Mesenchymal stem cell (in vitro differentiated cells and primary cell): ENCODE results near the gene NAPSA.
"Not testable (repeated sequence)": the region's sequence is repeated elsewhere in the genome, so short reads cannot be mapped to it uniquely, and the experiment has no call there.

Source experiments
- DNase-seq: peaks from one replicate; pipeline ENCODE4 v3.0.0-alpha.2; 2013
- H2AFZ ChIP-seq: one replicate; pipeline ENCODE4 v1.6.1; 2013; ENCODE audit warnings: low read depth, mild to moderate bottlenecking, control low read depth, inconsistent platforms, low read length, moderate library complexity
- H2AK5ac ChIP-seq: 2 replicates; pipeline ENCODE4 v1.6.1; 2013; ENCODE audit warnings: low read length, moderate library complexity, mild to moderate bottlenecking, inconsistent platforms; ENCODE audit not compliant: severe bottlenecking
- H2BK120ac ChIP-seq: one replicate; pipeline ENCODE4 v1.6.1; 2013; ENCODE audit warnings: low read depth, mild to moderate bottlenecking, inconsistent platforms, low read length, moderate library complexity
- H2BK12ac ChIP-seq, 2 experiments: one replicate each; pipeline ENCODE4 v1.6.1; 2013; ENCODE audit warnings: inconsistent platforms in 2 of 2, low read length in 2 of 2, mild to moderate bottlenecking in 2 of 2, moderate library complexity in 2 of 2, control low read depth in 1 of 2
- H2BK15ac ChIP-seq: one replicate; pipeline ENCODE4 v1.6.1; 2013; ENCODE audit warnings: mild to moderate bottlenecking, low read depth, inconsistent platforms; ENCODE audit not compliant: poor library complexity, severe bottlenecking
- H2BK5ac ChIP-seq: 2 replicates; pipeline ENCODE4 v1.6.1; 2013; ENCODE audit warnings: low read depth, mild to moderate bottlenecking, low read length, control low read depth, inconsistent platforms; ENCODE audit not compliant: poor library complexity, severe bottlenecking
- H3K14ac ChIP-seq, 2 experiments: one replicate each; pipeline ENCODE4 v1.6.1; 2013; ENCODE audit warnings: inconsistent platforms in 2 of 2, low read length in 2 of 2, control low read depth in 1 of 2, mild to moderate bottlenecking in 1 of 2, moderate library complexity in 1 of 2
- H3K18ac ChIP-seq, 2 experiments: one replicate each; pipeline ENCODE4 v1.6.1; 2013; ENCODE audit warnings: inconsistent platforms in 2 of 2, low read length in 2 of 2, control low read depth in 1 of 2, low read depth in 1 of 2, mild to moderate bottlenecking in 1 of 2
- H3K23ac ChIP-seq, 2 experiments: one replicate each; pipeline ENCODE4 v1.6.1; 2013; ENCODE audit warnings: inconsistent platforms in 2 of 2, low read length in 2 of 2, mild to moderate bottlenecking in 2 of 2, moderate library complexity in 2 of 2, control low read depth in 1 of 2
- H3K27ac ChIP-seq: 2 replicates; pipeline ENCODE4 v1.5.1; 2013; ENCODE audit warnings: mild to moderate bottlenecking, moderate library complexity, low read length, control low read depth, inconsistent platforms; ENCODE audit not compliant: poor library complexity, severe bottlenecking
- H3K27me3 ChIP-seq, 2 experiments: 2 replicates each; pipeline versions ENCODE4 v1.6.1 to v1.7.0; 2013; ENCODE audit warnings: low read length in 2 of 2, mild to moderate bottlenecking in 2 of 2, moderate library complexity in 2 of 2, control low read depth in 1 of 2, inconsistent platforms in 1 of 2; ENCODE audit not compliant: control insufficient read depth in 1 of 2, insufficient read depth in 1 of 2
- H3K36me3 ChIP-seq, 2 experiments: 2 replicates each; pipeline versions ENCODE4 v1.6.1 to v1.7.0; 2013; ENCODE audit warnings: low read length in 2 of 2, control low read depth in 1 of 2, inconsistent platforms in 1 of 2, low read depth in 1 of 2, mild to moderate bottlenecking in 1 of 2; ENCODE audit not compliant: insufficient read depth in 2 of 2, control insufficient read depth in 1 of 2
- H3K4ac ChIP-seq, 2 experiments: one replicate each; pipeline ENCODE4 v1.6.1; 2013; ENCODE audit warnings: inconsistent platforms in 2 of 2, low read length in 2 of 2, mild to moderate bottlenecking in 2 of 2, moderate library complexity in 2 of 2, control low read depth in 1 of 2, low read depth in 1 of 2
- H3K4me1 ChIP-seq: 2 replicates; pipeline ENCODE4 v1.6.1; 2013; ENCODE audit warnings: low read depth, low read length, control low read depth; ENCODE audit not compliant: control insufficient read depth, insufficient read depth
- H3K4me2 ChIP-seq: 2 replicates; pipeline ENCODE4 v1.6.1; 2013; ENCODE audit warnings: low read length, mild to moderate bottlenecking, inconsistent platforms; ENCODE audit not compliant: poor library complexity, severe bottlenecking
- H3K4me3 ChIP-seq, 2 experiments: 2 replicates each; pipeline versions ENCODE4 v1.5.1 to v1.7.0; 2013; ENCODE audit warnings: low read length in 2 of 2, mild to moderate bottlenecking in 2 of 2, control low read depth in 1 of 2, low read depth in 1 of 2; ENCODE audit not compliant: insufficient read depth in 1 of 2
- H3K79me1 ChIP-seq: replicated peaks from 2 replicates; pipeline ENCODE4 v1.6.1; 2013; ENCODE audit warnings: mild to moderate bottlenecking, control low read depth, low read length, inconsistent platforms; ENCODE audit not compliant: poor library complexity, severe bottlenecking
- H3K9ac ChIP-seq: 2 replicates; pipeline ENCODE4 v1.7.0; 2013; ENCODE audit warnings: mild to moderate bottlenecking, low read length, moderate library complexity
- H3K9me3 ChIP-seq: 2 replicates; pipeline ENCODE4 v1.7.0; 2013; ENCODE audit warnings: mild to moderate bottlenecking, low read length; ENCODE audit not compliant: control insufficient read depth
- H4K8ac ChIP-seq: one replicate; pipeline ENCODE4 v1.6.1; 2013; ENCODE audit warnings: inconsistent platforms, mild to moderate bottlenecking, low read length, moderate library complexity
- H4K91ac ChIP-seq: one replicate; pipeline ENCODE4 v1.6.1; 2013; ENCODE audit warnings: mild to moderate bottlenecking, low read length, inconsistent platforms
- WGBS: methylation state at CpG from one replicate; pipeline ENCODE4 v1.1.7; 2013; ENCODE audit warnings: mixed read lengths; 5-methylcytosine and 5-hydroxymethylcytosine counted together

The NAPSA gene

DNA sequence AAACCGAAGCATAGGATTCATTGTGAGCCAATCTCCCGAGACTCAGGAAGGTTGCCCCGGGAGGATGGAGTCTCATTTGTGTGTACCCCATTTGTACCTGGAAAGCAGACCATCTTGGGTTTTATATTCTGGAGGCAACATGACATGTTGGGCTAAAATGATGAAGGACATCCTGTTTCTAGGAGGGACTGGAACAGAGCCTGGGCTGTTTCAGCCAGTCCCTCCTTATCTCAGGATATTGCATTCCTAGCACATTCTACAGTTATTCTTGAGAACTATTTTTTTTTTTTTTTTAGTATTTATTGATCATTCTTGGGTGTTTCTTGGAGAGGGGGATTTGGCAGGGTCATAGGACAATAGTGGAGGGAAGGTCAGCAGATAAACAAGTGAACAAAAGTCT is 24.9 kb upstream of the NAPSA start:
- not testable (repeated sequence) for H3K9ac ChIP-seq, H3K14ac ChIP-seq, H3K4me2 ChIP-seq, H3K27me3 ChIP-seq, H4K8ac ChIP-seq, H3K4me3 ChIP-seq, H2BK5ac ChIP-seq, H4K91ac ChIP-seq, H3K9me3 ChIP-seq, H3K4ac ChIP-seq, H3K4me1 ChIP-seq, DNase-seq, H2AFZ ChIP-seq, H3K27ac ChIP-seq, H2BK120ac ChIP-seq, H2BK15ac ChIP-seq, H3K18ac ChIP-seq, H2BK12ac ChIP-seq, H2AK5ac ChIP-seq, H3K23ac ChIP-seq
- WGBS = 100% methylated on average over 3 of the region's 3 CpGs
- Histone ChIP-seq H3K36me3 (peaks cover 6 to 21% of the 10 kb centered on the region in 2 experiments), H3K79me1 (peaks cover 33% of the 10 kb centered on the region)

DNA sequence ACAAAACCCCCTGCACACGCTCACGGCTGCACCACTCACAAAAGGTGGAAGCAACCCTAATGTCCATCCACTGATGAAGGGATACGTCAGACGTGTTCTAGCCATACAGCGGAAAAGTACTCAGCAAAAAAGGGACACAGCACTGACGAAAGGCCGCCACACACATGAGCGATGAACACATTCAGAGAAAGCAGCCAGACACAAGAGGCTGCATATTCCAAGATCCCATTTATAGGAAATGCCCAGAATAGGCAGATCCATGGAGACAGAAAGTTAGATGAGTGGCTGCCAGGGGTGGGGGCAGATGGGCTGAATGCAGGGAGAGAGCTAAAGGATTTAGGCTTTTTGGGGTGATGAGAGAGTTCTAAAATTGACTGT is 22.4 kb upstream of the NAPSA start:
- Histone ChIP-seq H2BK12ac (no peak overlapping the region), H3K4me1 (peaks cover 10% of the 10 kb centered on the region), H3K14ac (no peak overlapping the region), H3K27ac (no peak overlapping the region), H3K23ac (no peak overlapping the region), H2AFZ (no peak overlapping the region), H3K27me3 (no peaks in the 10 kb centered on the region), H3K4me2 (no peak overlapping the region), H3K4ac (no peak overlapping the region), H2BK5ac (no peak overlapping the region), H3K9me3 (no peaks in the 10 kb centered on the region), H4K91ac (no peak overlapping the region), H3K4me3 (no peak overlapping the region), H2BK15ac (no peak overlapping the region), H4K8ac (no peak overlapping the region), H3K36me3 (peaks cover 8 to 17% of the 10 kb centered on the region in 2 experiments), H3K9ac (no peak overlapping the region), H2AK5ac (no peak overlapping the region), H2BK120ac (no peak overlapping the region), H3K79me1 (peaks cover 26% of the 10 kb centered on the region), H3K18ac (no peak overlapping the region)
- DNase-seq = no peak
- over 99% methylated on average over 8 of the region's 8 CpGs for WGBS

DNA sequence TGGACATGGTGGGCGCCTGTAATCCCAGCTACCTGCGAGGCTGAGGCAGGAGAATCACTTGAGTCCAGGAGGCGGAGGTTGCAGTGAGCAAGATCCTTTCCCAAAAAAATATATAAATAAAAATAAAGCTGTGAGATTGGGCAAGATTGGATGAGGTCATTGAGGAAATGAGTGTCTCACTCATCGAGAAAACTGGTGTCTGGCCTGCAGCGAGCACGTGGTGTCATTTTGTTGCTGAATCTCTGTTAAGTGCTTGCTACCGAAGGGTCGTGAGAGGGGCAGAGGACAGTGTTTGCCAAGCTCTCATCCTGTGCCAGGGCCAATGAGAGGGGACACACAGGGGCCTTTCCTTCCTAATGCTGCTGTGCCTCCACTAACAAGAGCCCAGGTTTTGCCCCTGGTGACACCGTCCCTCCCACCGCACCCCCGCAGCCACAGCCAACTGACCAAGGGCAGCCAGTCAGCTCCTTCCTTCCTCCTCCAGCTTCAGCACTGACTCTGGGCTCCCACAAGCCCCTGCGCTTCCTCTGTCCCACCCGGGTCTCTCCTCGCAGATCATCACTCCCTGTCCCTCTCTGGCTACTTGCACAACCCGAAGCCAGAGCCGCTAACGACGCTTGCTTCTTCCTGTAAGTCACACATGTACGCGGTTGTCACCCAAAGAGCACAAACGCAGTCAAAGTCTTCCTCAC is 21.9 kb upstream of the NAPSA start:
- DNase-seq = peak; percentile 69
- Histone ChIP-seq H3K9ac (peak overlapping the region; percentile 5), H3K27ac (no peak overlapping the region), H3K4me1 (peaks cover 10% of the 10 kb centered on the region), H3K14ac (no peak overlapping the region), H3K4me3 (peak overlapping the region in 1 of 2 experiments; percentile 3), H2AFZ (no peak overlapping the region), H3K23ac (peak overlapping the region in 1 of 2 experiments; percentile 56), H2BK12ac (no peak overlapping the region), H3K18ac (no peak overlapping the region), H3K9me3 (no peaks in the 10 kb centered on the region), H3K4ac (no peak overlapping the region), H2AK5ac (no peak overlapping the region), H3K4me2 (no peak overlapping the region), H4K91ac (no peak overlapping the region), H3K36me3 (peaks cover 12 to 23% of the 10 kb centered on the region in 2 experiments), H2BK120ac (no peak overlapping the region), H2BK15ac (no peak overlapping the region), H2BK5ac (no peak overlapping the region), H3K79me1 (peaks cover 24% of the 10 kb centered on the region), H4K8ac (peak overlapping the region; percentile 51), H3K27me3 (no peaks in the 10 kb centered on the region)
- WGBS = 85% methylated on average over 18 of the region's 21 CpGs

DNA sequence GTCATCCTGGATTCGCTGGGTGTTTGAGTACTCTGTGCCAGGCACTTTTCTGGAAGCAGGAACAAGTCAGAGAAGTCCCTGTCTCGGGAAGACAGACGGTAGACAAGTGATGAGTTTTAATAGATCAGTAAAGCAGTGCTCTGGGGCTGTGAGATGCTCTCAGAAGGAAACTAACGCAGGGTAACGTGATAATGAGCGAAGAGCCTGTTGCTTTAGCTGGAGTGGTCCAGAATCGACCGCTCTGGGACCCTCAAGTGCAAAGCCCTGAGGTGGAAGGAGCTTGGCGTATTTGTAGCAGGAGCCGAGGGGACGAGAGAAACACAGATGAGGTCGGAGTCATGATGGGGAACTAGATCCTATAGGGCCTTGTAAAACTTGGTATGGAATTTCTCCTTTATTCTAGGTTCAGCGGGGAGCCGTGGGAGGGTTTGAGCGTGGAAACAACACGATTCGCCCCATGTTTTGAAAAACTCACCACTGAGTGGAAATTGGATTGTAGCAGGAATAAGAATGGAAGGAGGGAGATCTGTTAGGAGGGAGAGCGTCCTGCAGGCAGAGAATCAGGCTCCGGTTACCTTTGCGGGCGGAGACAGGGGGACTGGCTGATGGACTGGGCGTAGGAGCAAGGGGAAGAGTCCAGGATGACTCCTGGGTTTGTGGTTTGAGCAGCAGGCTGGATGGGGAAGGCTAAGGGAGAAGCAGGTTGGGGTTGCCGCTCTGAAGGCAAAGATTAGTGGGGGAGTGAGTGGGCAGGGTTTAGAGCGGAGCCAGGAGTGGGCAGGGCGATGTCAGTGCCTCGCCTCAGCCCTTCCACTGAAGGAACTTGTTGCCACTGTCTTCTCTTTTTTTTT is 19.5 kb upstream of the NAPSA start:
- Histone ChIP-seq H3K4ac (peak overlapping the region in 1 of 2 experiments; percentile 54), H4K8ac (peak overlapping the region; percentile 75), H2AFZ (no peak overlapping the region), H3K23ac (peak overlapping the region in 1 of 2 experiments; percentile 28), H3K27me3 (no peaks in the 10 kb centered on the region), H3K4me3 (peak overlapping the region; percentile 71 to 83), H3K9ac (peak overlapping the region; percentile 88), H3K18ac (peak overlapping the region; percentile 10 to 84), H2AK5ac (no peak overlapping the region), H2BK12ac (no peak overlapping the region), H3K4me2 (peak overlapping the region; percentile 89), H2BK5ac (no peak overlapping the region), H2BK120ac (no peak overlapping the region), H3K36me3 (peaks cover 35 to 47% of the 10 kb centered on the region in 2 experiments), H2BK15ac (no peak overlapping the region), H4K91ac (peak overlapping the region; percentile 80), H3K9me3 (no peaks in the 10 kb centered on the region), H3K79me1 (peaks cover 33% of the 10 kb centered on the region), H3K14ac (peak overlapping the region in 1 of 2 experiments; percentile 82), H3K4me1 (peaks cover 10% of the 10 kb centered on the region), H3K27ac (peak overlapping the region; percentile 4)
- peak; percentile 22 for DNase-seq
- 20% methylated on average over 26 of the region's 26 CpGs for WGBS
